Keratinocyte (primary cell): Measurements from ENCODE around the gene TOR1AIP1.

ENCODE experiments used
- EZH2 ChIP-seq: IDR thresholded peaks from one replicate; pipeline ENCODE4 v1.6.1; 2012; ENCODE audit warnings: inconsistent platforms, mild to moderate bottlenecking, low read length, moderate library complexity
- TF ChIP-seq, protein P1 (sequence below), 3 experiments: IDR thresholded peaks in 1 of 3; conservative IDR thresholded peaks in 1 of 3; optimal IDR thresholded peaks in 1 of 3; 2 replicates in 2 of 3; 3 replicates in 1 of 3; pipeline versions ENCODE3 to v1.5.1; 2011; ENCODE audit warnings: low read length in 3 of 3, mild to moderate bottlenecking in 3 of 3, moderate library complexity in 2 of 3, control low read depth in 1 of 3, inconsistent platforms in 1 of 3; ENCODE audit not compliant: insufficient read depth in 2 of 3; ENCODE audit errors: extremely low read depth in 1 of 3

DNA sequence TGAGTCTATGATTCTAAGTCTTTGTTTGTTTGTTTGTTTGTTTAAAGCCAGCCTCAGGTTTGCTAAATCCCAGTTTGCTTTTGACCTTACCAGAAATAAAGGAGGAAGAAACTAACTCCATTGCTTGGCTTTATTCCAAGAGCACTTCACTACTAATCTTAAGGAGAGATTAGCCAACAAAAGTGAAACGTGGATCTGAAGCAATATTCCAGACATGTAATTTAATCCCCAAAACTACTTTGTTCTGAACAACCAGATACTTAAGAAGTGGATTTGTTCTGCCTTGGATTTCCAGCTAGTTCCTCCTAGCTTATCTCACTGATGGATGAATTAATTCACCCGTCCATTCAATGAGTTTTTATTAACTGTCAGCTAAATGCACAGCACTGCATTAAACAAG, 56.7 kb downstream of the TOR1AIP1 start:
- TF ChIP-seq, protein P1, sequence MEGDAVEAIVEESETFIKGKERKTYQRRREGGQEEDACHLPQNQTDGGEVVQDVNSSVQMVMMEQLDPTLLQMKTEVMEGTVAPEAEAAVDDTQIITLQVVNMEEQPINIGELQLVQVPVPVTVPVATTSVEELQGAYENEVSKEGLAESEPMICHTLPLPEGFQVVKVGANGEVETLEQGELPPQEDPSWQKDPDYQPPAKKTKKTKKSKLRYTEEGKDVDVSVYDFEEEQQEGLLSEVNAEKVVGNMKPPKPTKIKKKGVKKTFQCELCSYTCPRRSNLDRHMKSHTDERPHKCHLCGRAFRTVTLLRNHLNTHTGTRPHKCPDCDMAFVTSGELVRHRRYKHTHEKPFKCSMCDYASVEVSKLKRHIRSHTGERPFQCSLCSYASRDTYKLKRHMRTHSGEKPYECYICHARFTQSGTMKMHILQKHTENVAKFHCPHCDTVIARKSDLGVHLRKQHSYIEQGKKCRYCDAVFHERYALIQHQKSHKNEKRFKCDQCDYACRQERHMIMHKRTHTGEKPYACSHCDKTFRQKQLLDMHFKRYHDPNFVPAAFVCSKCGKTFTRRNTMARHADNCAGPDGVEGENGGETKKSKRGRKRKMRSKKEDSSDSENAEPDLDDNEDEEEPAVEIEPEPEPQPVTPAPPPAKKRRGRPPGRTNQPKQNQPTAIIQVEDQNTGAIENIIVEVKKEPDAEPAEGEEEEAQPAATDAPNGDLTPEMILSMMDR (optimal IDR thresholded peaks at IDR 0.05 in 1 of 3, IDR thresholded peaks at IDR 0.05 in 1 of 3, conservative IDR thresholded peaks at IDR 0.05 in 1 of 3; ENCODE audit: extremely low read depth in 1 of 3, insufficient read depth in 2 of 3, low read length in 3 of 3), result no peak
- TF ChIP-seq EZH2, result no peak
